Calu3 (cell line): ENCODE results near the gene TNS1. TPM values are rescaled to one million over a fixed set of nuclear protein-coding genes. Genes with fewer than 3 reads are reported as not detected.

Source experiments
- BruUV-seq: library from RNA; stranded (reverse); fragments of 400-500 nt; replicated peaks from 2 replicates; lab custom pipeline; 2021; lab: Mats Ljungman, UMichigan
- CTCF ChIA-PET: fragments of 300-600 bp; sonication (Branson Sonifier 250); formaldehyde crosslinking; loops from one replicate; lab custom pipeline; 2022; ENCODE audit warnings: antibody characterized with exemption; lab: Charles Lee
- DNase-seq: peaks from one replicate; pipeline ENCODE4 v3.0.0; 2022
- H3K27ac Mint-ChIP-seq: one replicate; pipeline ENCODE4 v1.8.0; 2022; ENCODE audit warnings: mixed read lengths; ENCODE audit not compliant: unreplicated experiment
- H3K27me3 Mint-ChIP-seq: one replicate; pipeline ENCODE4 v1.8.0; 2022; ENCODE audit warnings: mixed read lengths; ENCODE audit not compliant: unreplicated experiment
- H3K36me3 Mint-ChIP-seq: one replicate; pipeline ENCODE4 v1.8.0; 2022; ENCODE audit warnings: mild to moderate bottlenecking, moderate library complexity, mixed read lengths; ENCODE audit not compliant: insufficient read depth, unreplicated experiment
- H3K4me1 Mint-ChIP-seq: one replicate; pipeline ENCODE4 v1.8.0; 2022; ENCODE audit warnings: mild to moderate bottlenecking, low read depth, mixed read lengths; ENCODE audit not compliant: unreplicated experiment
- H3K4me3 Mint-ChIP-seq: one replicate; pipeline ENCODE4 v1.8.0; 2022; ENCODE audit warnings: mild to moderate bottlenecking, low read depth, moderate library complexity, mixed read lengths; ENCODE audit not compliant: unreplicated experiment
- H3K9me3 Mint-ChIP-seq: one replicate; pipeline ENCODE4 v1.8.0; 2022; ENCODE audit warnings: low read depth, mixed read lengths; ENCODE audit not compliant: unreplicated experiment
- CTCF ChIP-seq: fragments of 200-600 bp; IDR thresholded peaks from one replicate; pipeline ENCODE4 v1.8.0; 2022; ENCODE audit warnings: antibody characterized with exemption; ENCODE audit not compliant: unreplicated experiment
- intact Hi-C: fragments of 100-400 bp; cut with micrococcal nuclease; formaldehyde crosslinking; loops from one replicate; pipeline ENCODE4 v1.10.0; 2022; ENCODE audit not compliant: unreplicated experiment
- total RNA-seq: library from RNA; stranded (reverse); gene quantifications from 2 replicates; pipeline ENCODE4 v1.2.3, GENCODE V29; 2022

The TNS1 gene
- total RNA-seq, 1 experiment from 2014 or later = 2.2 TPM

- intact Hi-C loops = no loop called here
- H3K4me1 Mint-ChIP-seq = no peaks in the 10 kb centered on the region
- CTCF ChIA-PET = no interaction called here
- peaks cover 68% of the 10 kb centered on the region for H3K27me3 Mint-ChIP-seq
- H3K9me3 Mint-ChIP-seq = no peaks in the 10 kb centered on the region
- no peak for DNase-seq
- no peak overlapping the region for H3K27ac Mint-ChIP-seq
- TF ChIP-seq CTCF = no peak
- H3K36me3 Mint-ChIP-seq = no peaks in the 10 kb centered on the region
- no TSS peak for BruUV-seq
- H3K4me3 Mint-ChIP-seq = no peak overlapping the region
Observed at GRCh38 chr2:217835931-217836891, 166.6 kb downstream of the TNS1 start.

GRCh38 chr2:217834744-217835513 lies 167.9 kb downstream of the TNS1 start:
- BruUV-seq = no TSS peak
- no peak for TF ChIP-seq CTCF
- Mint-ChIP-seq H3K27ac (no peak overlapping the region), H3K4me3 (no peak overlapping the region), H3K4me1 (no peaks in the 10 kb centered on the region), H3K36me3 (no peaks in the 10 kb centered on the region), H3K9me3 (no peaks in the 10 kb centered on the region), H3K27me3 (peaks cover 72% of the 10 kb centered on the region)
- DNase-seq = no peak
- intact Hi-C loops = no loop called here
- CTCF ChIA-PET = no interaction called here

GRCh38 chr2:217834057-217834620 lies 168.7 kb downstream of the TNS1 start:
- H3K27ac Mint-ChIP-seq = no peak overlapping the region
- no peak for TF ChIP-seq CTCF
- no peaks in the 10 kb centered on the region for H3K36me3 Mint-ChIP-seq
- no peaks in the 10 kb centered on the region for H3K9me3 Mint-ChIP-seq
- intact Hi-C loops = no loop called here
- peaks cover 80% of the 10 kb centered on the region for H3K27me3 Mint-ChIP-seq
- no peak for DNase-seq
- H3K4me3 Mint-ChIP-seq = no peak overlapping the region
- BruUV-seq = no TSS peak
- CTCF ChIA-PET = no interaction called here
- H3K4me1 Mint-ChIP-seq = no peaks in the 10 kb centered on the region

GRCh38 chr2:217833439-217833838 lies 169.4 kb downstream of the TNS1 start:
- CTCF ChIA-PET = no interaction called here
- no peak for TF ChIP-seq CTCF
- no peaks in the 10 kb centered on the region for H3K36me3 Mint-ChIP-seq
- DNase-seq = no peak
- H3K9me3 Mint-ChIP-seq = no peaks in the 10 kb centered on the region
- H3K27ac Mint-ChIP-seq = no peak overlapping the region
- peaks cover 81% of the 10 kb centered on the region for H3K27me3 Mint-ChIP-seq
- intact Hi-C loops = no loop called here
- H3K4me3 Mint-ChIP-seq = no peak overlapping the region
- no TSS peak for BruUV-seq
- no peaks in the 10 kb centered on the region for H3K4me1 Mint-ChIP-seq
